Ascending aorta (tissue), 2 donors: ENCODE measurements around the gene DCXR. TPM values are rescaled to one million over a fixed set of nuclear protein-coding genes. Genes with fewer than 3 reads are reported as not detected.
A peak's percentile ranks its signal among the peaks of the same experiment; 100 is the strongest.

Experiments used
- DNase-seq, 2 donors: peaks; one replicate each; pipeline ENCODE4 v3.0.0-alpha.2; 2019; ENCODE audit warnings: low spot score in 2 of 2
- H3K27ac ChIP-seq, 2 donors: fragments of 200-600 bp; sonication (generic); one replicate each; pipeline ENCODE4 v1.5.1; 2016 to 2017; ENCODE audit warnings: mild to moderate bottlenecking in 1 of 2
- H3K27me3 ChIP-seq: fragments of 200-600 bp; sonication (generic); one replicate; pipeline ENCODE4 v1.5.1; 2017
- H3K36me3 ChIP-seq, 2 donors: fragments of 200-600 bp; sonication (generic); one replicate each; pipeline ENCODE4 v1.5.1; 2016
- H3K4me1 ChIP-seq, 2 donors: fragments of 200-600 bp; sonication (generic); one replicate each; pipeline ENCODE4 v1.5.1; 2016 to 2017; ENCODE audit warnings: mild to moderate bottlenecking in 1 of 2
- H3K4me3 ChIP-seq, 2 donors: fragments of 200-600 bp; sonication (generic); one replicate each; pipeline ENCODE4 v1.5.1; 2016 to 2017; ENCODE audit warnings: mild to moderate bottlenecking in 1 of 2
- H3K9me3 ChIP-seq, 2 donors: fragments of 200-600 bp; sonication (generic); one replicate each; pipeline ENCODE4 v1.5.1; 2016
- intact Hi-C: fragments of 100-400 bp; cut with DNase I; formaldehyde crosslinking; loops from one replicate; pipeline ENCODE4 v1.15.1; 2023
- total RNA-seq: library from RNA; depleted of rRNA; stranded (reverse); fragments of >200 nt; gene quantifications from one replicate; pipeline ENCODE4 v1.1.0, GENCODE V29; 2016
- TF ChIP-seq, protein P1 (sequence below), 3 experiments: fragments of 200-600 bp in 2 of 3; fragments of 450-650 bp in 1 of 3; sonication (generic) in 2 of 3; IDR thresholded peaks; one replicate each; pipeline ENCODE4 v1.5.1; 2016 to 2019; ENCODE audit warnings: antibody characterized with exemption in 3 of 3, mild to moderate bottlenecking in 1 of 3, moderate library complexity in 1 of 3

Gene DCXR
- total RNA-seq, 1 donor from 2014 or later: 160 TPM

DNA sequence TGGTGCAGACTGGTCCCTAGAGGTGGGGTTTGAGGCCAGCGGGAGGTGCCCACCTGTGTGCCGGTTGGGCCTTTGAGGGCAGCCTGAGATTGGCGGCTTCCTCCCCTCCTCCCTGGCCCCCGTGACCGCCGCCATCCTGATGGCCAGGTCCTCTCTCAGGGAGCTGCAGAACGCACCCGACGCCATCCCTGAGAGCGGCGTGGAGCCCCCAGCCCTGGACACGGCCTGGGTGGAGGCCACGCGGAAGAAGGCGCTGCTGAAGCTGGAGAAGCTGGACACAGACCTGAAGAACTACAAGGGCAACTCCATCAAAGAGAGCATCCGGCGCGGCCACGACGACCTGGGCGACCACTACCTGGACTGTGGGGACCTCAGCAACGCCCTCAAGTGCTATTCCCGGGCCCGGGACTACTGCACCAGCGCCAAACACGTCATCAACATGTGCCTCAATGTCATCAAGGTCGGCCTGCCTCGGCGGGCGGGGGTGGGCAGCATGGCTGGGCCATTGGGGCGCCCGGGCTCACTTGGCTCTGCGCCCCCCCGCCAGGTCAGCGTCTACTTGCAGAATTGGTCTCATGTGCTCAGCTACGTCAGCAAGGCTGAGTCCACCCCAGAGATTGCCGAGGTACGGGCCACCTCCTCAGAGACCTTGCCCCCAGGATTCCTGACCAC is 17.0 kb upstream of the DCXR start:
- TF ChIP-seq, protein P1, sequence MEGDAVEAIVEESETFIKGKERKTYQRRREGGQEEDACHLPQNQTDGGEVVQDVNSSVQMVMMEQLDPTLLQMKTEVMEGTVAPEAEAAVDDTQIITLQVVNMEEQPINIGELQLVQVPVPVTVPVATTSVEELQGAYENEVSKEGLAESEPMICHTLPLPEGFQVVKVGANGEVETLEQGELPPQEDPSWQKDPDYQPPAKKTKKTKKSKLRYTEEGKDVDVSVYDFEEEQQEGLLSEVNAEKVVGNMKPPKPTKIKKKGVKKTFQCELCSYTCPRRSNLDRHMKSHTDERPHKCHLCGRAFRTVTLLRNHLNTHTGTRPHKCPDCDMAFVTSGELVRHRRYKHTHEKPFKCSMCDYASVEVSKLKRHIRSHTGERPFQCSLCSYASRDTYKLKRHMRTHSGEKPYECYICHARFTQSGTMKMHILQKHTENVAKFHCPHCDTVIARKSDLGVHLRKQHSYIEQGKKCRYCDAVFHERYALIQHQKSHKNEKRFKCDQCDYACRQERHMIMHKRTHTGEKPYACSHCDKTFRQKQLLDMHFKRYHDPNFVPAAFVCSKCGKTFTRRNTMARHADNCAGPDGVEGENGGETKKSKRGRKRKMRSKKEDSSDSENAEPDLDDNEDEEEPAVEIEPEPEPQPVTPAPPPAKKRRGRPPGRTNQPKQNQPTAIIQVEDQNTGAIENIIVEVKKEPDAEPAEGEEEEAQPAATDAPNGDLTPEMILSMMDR (IDR thresholded peaks at IDR 0.05): no peak
- intact Hi-C loops: no loop called here
- no peak overlapping the region for H3K27ac ChIP-seq
- peaks cover 50 to 64% of the 10 kb centered on the region in 2 donors for H3K36me3 ChIP-seq
- H3K9me3 ChIP-seq: no peaks in the 10 kb centered on the region
- no peaks in the 10 kb centered on the region for H3K27me3 ChIP-seq
- DNase-seq: no peak
- H3K4me1 ChIP-seq: peaks cover 18 to 19% of the 10 kb centered on the region in 2 donors
- H3K4me3 ChIP-seq: no peak overlapping the region

GRCh38 chr17:82053556-82054263 is 16.2 kb upstream of the DCXR start:
- Histone ChIP-seq H3K36me3 (peaks cover 52 to 64% of the 10 kb centered on the region in 2 donors), H3K9me3 (no peaks in the 10 kb centered on the region), H3K27me3 (no peaks in the 10 kb centered on the region), H3K4me1 (peaks cover 18 to 19% of the 10 kb centered on the region in 2 donors), H3K4me3 (no peak overlapping the region), H3K27ac (no peak overlapping the region)
- TF ChIP-seq, protein P1 (IDR thresholded peaks at IDR 0.05): no peak
- intact Hi-C loops: no loop called here
- DNase-seq: no peak

DNA sequence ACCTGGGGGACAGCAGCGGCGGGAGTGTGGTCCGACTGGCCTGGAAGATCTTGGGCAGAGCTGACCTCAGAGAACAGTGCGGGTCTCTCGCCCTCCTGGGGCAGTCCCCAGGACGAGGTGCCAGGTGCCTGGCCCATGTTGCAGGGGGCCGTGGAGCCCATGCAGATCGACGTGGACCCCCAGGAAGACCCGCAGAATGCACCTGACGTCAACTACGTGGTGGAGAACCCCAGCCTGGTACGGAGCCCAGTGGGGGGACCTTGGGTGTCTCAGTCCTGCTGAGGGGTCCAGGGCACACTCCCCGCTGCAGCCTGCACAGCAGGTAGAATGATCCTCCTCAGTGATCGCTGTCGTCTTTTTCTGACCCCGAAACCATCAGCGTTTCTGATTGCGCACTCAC is 15.6 kb upstream of the DCXR start:
- no peak overlapping the region for H3K27ac ChIP-seq
- no peak for DNase-seq
- peak overlapping the region; percentile 83 to 94 for H3K4me3 ChIP-seq
- TF ChIP-seq, protein P1 (IDR thresholded peaks at IDR 0.05): no peak
- intact Hi-C loops: no loop called here
- peaks cover 18 to 19% of the 10 kb centered on the region in 2 donors for H3K4me1 ChIP-seq
- no peaks in the 10 kb centered on the region for H3K9me3 ChIP-seq
- H3K27me3 ChIP-seq: no peaks in the 10 kb centered on the region
- H3K36me3 ChIP-seq: peaks cover 53 to 64% of the 10 kb centered on the region in 2 donors

- TF ChIP-seq, protein P1 (IDR thresholded peaks at IDR 0.05): no peak
- H3K27me3 ChIP-seq: no peaks in the 10 kb centered on the region
- H3K4me1 ChIP-seq: peaks cover 18 to 19% of the 10 kb centered on the region in 2 donors
- DNase-seq: no peak
- H3K4me3 ChIP-seq: peak overlapping the region; percentile 83 to 94
- intact Hi-C loops: no loop called here
- peaks cover 53 to 64% of the 10 kb centered on the region in 2 donors for H3K36me3 ChIP-seq
- no peak overlapping the region for H3K27ac ChIP-seq
- no peaks in the 10 kb centered on the region for H3K9me3 ChIP-seq
These were observed 15.2 kb upstream of the DCXR start for GRCh38 chr17:82052638-82053059.

DNA sequence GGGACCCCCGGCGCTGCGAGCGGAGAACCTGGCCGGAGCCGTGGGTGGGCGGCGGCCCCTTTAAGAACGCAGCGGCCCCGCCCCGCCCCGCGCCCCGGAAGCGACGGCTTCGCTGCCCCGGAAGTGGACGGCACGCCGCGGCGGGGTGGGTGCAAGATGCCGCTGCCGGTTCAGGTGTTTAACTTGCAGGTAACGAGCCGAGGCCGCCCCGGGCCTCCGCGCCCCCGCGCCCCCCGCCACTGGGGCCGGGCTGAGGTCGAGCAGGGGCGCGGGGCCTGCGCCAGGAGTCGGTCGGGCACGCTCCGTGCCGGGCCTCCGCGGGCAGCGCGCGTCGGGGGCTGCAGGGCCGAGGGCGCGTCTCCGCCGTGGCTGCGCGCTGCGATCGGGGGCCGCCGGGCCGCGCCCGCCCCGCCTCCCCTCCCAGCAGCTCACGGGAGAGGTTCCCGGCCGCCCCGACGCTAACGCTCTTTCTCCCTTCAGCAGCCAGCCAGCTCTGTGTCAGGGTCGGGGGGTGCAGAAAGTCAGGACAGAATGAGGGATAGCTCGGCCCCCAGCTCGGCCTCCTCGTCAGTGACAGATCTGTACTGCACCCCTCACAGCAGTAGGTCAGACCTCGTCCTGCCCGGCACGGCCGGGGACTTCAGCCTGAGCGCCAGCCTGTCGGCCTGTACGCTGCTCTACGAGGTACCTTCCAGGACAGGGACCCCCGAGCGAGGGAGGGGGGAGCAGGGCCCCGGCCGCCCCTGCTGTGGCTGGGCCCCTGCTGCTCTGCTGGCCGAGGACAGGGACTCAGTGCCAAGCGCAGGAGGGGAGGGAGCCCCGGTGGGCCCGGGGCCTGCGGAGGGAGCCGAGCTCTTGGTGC is 14.5 kb upstream of the DCXR start, which contains the start of the genes GPS1 and RFNG:
Gene GPS1 (plus strand): TSS at position 123 of the 862 bp plus-strand sequence. CDS start 34 bp downstream, at position 157.
Gene RFNG (minus strand): TSS at position 36 of the 862 bp plus-strand sequence. CDS start 45 bp downstream, outside the sequence.
- intact Hi-C loops: loop anchor here (2.0 kb wide), 2 partner anchors 13 to 29 kb away; partner anchors contain the start of genes CENPX, DUS1L and LRRC45
- TF ChIP-seq, protein P1 (IDR thresholded peaks at IDR 0.05): no peak
- H3K9me3 ChIP-seq: no peaks in the 10 kb centered on the region
- H3K36me3 ChIP-seq: peaks cover 47 to 63% of the 10 kb centered on the region in 2 donors
- peak in 1 of 2 donors; percentile 80 for DNase-seq
- no peaks in the 10 kb centered on the region for H3K27me3 ChIP-seq
- peak within 1 kb of the TSS; percentile 11 to 14 for H3K27ac ChIP-seq
- H3K4me3 ChIP-seq: peak within 1 kb of the TSS; percentile 83 to 94
- peaks cover 18 to 19% of the 10 kb centered on the region in 2 donors for H3K4me1 ChIP-seq
